Measurements from ENCODE around the gene PLXNB3.

Gene PLXNB3

DNA sequence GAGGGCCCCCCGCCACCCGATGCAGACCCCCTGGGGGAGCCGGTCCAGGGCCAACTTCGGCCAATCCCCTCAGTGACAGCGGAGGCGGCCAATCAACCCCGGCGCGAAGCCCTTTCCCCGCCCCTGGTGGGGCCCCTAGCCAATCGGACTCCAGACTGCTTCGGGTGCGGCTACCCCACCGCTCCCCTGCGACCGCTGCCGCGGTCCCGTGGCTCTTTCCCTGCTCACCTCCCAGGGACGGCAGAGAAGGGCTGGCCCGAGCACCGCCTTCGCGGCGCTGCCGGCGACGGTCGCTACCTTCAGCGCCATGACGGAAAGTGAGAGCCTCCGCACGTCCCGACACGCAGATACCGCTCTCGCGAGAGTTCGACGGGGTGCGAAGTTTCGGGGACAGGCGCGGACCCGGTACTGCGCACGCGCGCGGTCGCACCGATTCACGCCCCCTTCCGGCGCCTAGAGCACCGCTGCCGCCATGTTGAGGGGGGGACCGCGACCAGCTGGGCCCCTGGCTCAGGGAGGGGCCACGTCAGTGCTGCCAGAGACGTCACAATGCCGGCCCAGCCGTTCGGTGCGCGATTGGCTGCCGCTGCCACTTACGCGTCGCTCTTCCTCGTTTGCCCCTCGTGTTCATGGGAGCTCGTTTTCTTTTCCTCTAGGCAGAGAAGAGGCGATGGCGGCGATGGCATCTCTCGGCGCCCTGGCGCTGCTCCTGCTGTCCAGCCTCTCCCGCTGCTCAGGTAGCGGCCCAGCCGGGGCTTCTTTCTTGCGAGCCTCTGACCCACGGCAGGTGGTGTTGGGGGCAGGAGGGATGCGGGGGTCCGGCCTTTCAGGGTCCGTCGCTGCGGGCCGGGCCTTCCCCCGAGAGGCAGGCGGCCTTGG, 30.2 kb downstream of the PLXNB3 start, which contains the start of the genes IDH3G and SSR4:
IDH3G (minus strand) TSS at position 358 of the 879 bp plus-strand sequence; CDS start at position 309, 49 bp downstream.
SSR4 (plus strand) TSS at position 651 of the 879 bp plus-strand sequence; CDS start at position 671, 20 bp downstream.
- H3K9me3 ChIP-seq (ENCODE audit: control extremely low read depth in 1 of 5, control insufficient read depth in 4 of 5, insufficient read depth in 2 of 5, low read depth in 1 of 5, low read length in 4 of 5) = peaks cover 0 to 23% (median 0%) of the 10 kb centered on the region in 5 experiments
- peak within 1 kb of the TSS; percentile 85 to 91 for H3K27ac ChIP-seq (ENCODE audit: insufficient read depth in 1 of 2, low read depth in 1 of 2, low read length in 2 of 2, poor library complexity in 1 of 2, severe bottlenecking in 2 of 2)
- H3K4me3 ChIP-seq (ENCODE audit: control insufficient read depth in 1 of 7, extremely low read depth in 1 of 7, insufficient read depth in 4 of 7, low read depth in 2 of 7, low read length in 6 of 7) = peak within 1 kb of the TSS; percentile 72 to 86 (median 76)
- peaks cover 0 to 15% (median 0%) of the 10 kb centered on the region in 5 experiments for H3K27me3 ChIP-seq (replicated peaks in 2 of 5; ENCODE audit: control insufficient read depth in 4 of 5, insufficient read depth in 5 of 5, low read length in 4 of 5)
- ChIA-PET CTCF (interaction anchor here (1.3 kb wide), 1 partner anchor 9 kb away, joined by 3 read pairs; no protein-coding TSS in a partner anchor), POLR2A (interaction anchor here (0.5 to 0.8 kb wide), 2 partner anchors 14 to 151 kb away, joined by 3 to 4 read pairs; no protein-coding TSS in a partner anchor)
- peaks cover 3 to 27% (median 17%) of the 10 kb centered on the region in 4 experiments for H3K4me1 ChIP-seq (ENCODE audit: control extremely low read depth in 1 of 4, control insufficient read depth in 4 of 4, insufficient read depth in 4 of 4, low read length in 3 of 4)
- DNase-seq = peak; percentile 92 to 96 (median 96)
- WGBS (ENCODE audit: insufficient coverage) = 24% methylated on average over 71 of the region's 92 CpGs
- peaks cover 5 to 37% (median 21%) of the 10 kb centered on the region in 4 experiments for H3K36me3 ChIP-seq (ENCODE audit: control insufficient read depth in 4 of 4, insufficient read depth in 4 of 4, low read length in 3 of 4)

DNA sequence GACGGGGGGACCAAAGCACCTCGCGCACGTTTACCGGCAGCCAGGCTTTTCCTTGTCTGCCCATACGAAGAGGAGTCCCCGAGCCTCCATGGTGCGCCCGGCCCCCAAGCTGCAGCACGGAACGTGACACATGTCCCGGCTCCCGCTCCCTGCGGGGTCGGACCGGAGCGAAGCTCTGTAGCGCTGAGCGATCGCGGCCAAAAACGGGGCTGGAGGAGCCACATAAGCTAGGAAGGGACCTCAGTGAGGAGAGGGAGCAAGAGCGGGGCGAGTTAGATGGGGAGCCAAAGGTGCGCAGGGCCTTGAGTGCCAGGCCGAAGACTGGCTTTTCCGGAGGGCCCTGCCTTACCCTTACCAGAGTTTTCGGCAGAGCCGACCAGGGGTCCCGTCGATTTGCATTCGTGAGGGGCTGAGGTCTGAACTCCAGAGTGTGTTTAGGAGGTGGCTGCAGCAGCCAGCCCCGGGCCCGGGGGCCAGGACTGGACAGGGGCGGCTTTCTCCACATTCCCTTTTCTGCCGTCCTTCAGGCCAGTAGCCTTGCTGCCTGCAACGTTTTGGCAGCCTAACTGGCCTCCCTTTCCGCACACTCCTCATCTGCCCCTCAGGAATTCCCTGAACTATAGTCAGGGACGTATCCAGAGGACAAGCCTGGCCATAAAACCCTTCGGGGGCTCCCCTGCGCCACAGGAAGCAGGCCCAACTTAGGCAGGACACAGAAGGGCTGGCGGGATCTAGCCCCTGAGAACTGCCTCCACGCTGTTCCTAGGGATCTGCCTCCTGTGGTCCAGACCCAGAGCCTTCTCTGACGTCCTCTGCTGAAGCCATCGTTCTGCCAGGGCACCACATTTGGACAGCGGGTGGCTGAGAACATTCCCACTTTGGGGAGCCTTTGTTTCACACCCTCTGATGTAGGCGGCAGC, 31.1 kb downstream of the PLXNB3 start:
- POLR2A ChIA-PET = interaction anchor here (0.5 to 0.8 kb wide), 2 partner anchors 15 to 151 kb away, joined by 3 to 4 read pairs; no protein-coding TSS in a partner anchor
- CTCF ChIA-PET = interaction anchor here (1.3 kb wide), 1 partner anchor 8 kb away, joined by 3 read pairs; no protein-coding TSS in a partner anchor
- peak in 2 of 3 donors; percentile 29 to 38 for DNase-seq
- WGBS (ENCODE audit: insufficient coverage) = 38% methylated on average over 40 of the region's 47 CpGs
- H3K4me3 ChIP-seq (ENCODE audit: control insufficient read depth in 1 of 7, extremely low read depth in 1 of 7, insufficient read depth in 4 of 7, low read depth in 2 of 7, low read length in 6 of 7) = peak overlapping the region; percentile 39 to 86 (median 73)
- H3K4me1 ChIP-seq (ENCODE audit: control extremely low read depth in 1 of 4, control insufficient read depth in 4 of 4, insufficient read depth in 4 of 4, low read length in 3 of 4) = peaks cover 3 to 27% (median 17%) of the 10 kb centered on the region in 4 experiments
- peak overlapping the region; percentile 46 to 91 for H3K27ac ChIP-seq (ENCODE audit: insufficient read depth in 1 of 2, low read depth in 1 of 2, low read length in 2 of 2, poor library complexity in 1 of 2, severe bottlenecking in 2 of 2)
- H3K9me3 ChIP-seq (ENCODE audit: control extremely low read depth in 1 of 5, control insufficient read depth in 4 of 5, insufficient read depth in 2 of 5, low read depth in 1 of 5, low read length in 4 of 5) = peaks cover 0 to 23% (median 0%) of the 10 kb centered on the region in 5 experiments
- peaks cover 0 to 15% (median 0%) of the 10 kb centered on the region in 5 experiments for H3K27me3 ChIP-seq (replicated peaks in 2 of 5; ENCODE audit: control insufficient read depth in 4 of 5, insufficient read depth in 5 of 5, low read length in 4 of 5)
- H3K36me3 ChIP-seq (ENCODE audit: control insufficient read depth in 4 of 4, insufficient read depth in 4 of 4, low read length in 3 of 4) = peaks cover 0 to 30% (median 17%) of the 10 kb centered on the region in 4 experiments

DNA sequence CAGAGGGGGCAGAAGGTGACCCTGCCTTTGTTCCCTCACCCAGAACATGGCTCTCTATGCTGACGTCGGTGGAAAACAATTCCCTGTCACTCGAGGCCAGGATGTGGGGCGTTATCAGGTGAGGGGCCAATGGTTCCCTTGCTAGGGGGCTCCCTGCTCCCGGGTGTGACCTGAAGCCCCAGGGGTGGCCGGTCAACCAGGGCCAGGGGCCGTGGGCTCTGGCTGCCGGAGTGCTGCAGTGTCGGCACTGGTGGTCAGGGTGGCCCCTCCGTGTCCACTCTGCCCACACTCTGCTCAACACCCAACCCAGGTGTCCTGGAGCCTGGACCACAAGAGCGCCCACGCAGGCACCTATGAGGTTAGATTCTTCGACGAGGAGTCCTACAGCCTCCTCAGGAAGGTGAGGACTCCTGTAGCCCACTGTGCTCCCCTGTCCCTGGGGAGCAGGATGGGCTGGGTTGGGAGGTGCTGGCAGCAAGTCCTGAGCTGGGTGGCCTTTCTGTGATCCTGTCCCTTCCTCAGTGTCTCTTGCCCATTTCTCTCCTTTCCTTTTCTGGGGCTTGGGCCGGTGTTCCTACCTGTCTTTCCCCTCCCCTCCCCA, 33.5 kb downstream of the PLXNB3 start:
- no peak overlapping the region for H3K4me3 ChIP-seq (ENCODE audit: control insufficient read depth in 1 of 7, extremely low read depth in 1 of 7, insufficient read depth in 4 of 7, low read depth in 2 of 7, low read length in 6 of 7)
- H3K27me3 ChIP-seq (replicated peaks in 2 of 5; ENCODE audit: control insufficient read depth in 4 of 5, insufficient read depth in 5 of 5, low read length in 4 of 5) = peaks cover 0 to 15% (median 0%) of the 10 kb centered on the region in 5 experiments
- H3K36me3 ChIP-seq (ENCODE audit: control insufficient read depth in 4 of 4, insufficient read depth in 4 of 4, low read length in 3 of 4) = peaks cover 0 to 26% (median 15%) of the 10 kb centered on the region in 4 experiments
- 91% methylated on average over 9 of the region's 15 CpGs for WGBS (ENCODE audit: insufficient coverage)
- DNase-seq = no peak
- H3K4me1 ChIP-seq (ENCODE audit: control extremely low read depth in 1 of 4, control insufficient read depth in 4 of 4, insufficient read depth in 4 of 4, low read length in 3 of 4) = peaks cover 3 to 33% (median 24%) of the 10 kb centered on the region in 4 experiments
- no peak overlapping the region for H3K27ac ChIP-seq (ENCODE audit: insufficient read depth in 1 of 2, low read depth in 1 of 2, low read length in 2 of 2, poor library complexity in 1 of 2, severe bottlenecking in 2 of 2)
- ChIA-PET CTCF (no interaction called here), POLR2A (no interaction called here)
- peaks cover 0 to 23% (median 0%) of the 10 kb centered on the region in 5 experiments for H3K9me3 ChIP-seq (ENCODE audit: control extremely low read depth in 1 of 5, control insufficient read depth in 4 of 5, insufficient read depth in 2 of 5, low read depth in 1 of 5, low read length in 4 of 5)

GRCh38 chrX:153799326-153799725, 35.3 kb downstream of the PLXNB3 start:
- WGBS (ENCODE audit: insufficient coverage) = 100% methylated on average over 4 of the region's 5 CpGs
- no peak for DNase-seq
- H3K9me3 ChIP-seq (ENCODE audit: control extremely low read depth in 1 of 5, control insufficient read depth in 4 of 5, insufficient read depth in 2 of 5, low read depth in 1 of 5, low read length in 4 of 5) = peaks cover 0 to 20% (median 0%) of the 10 kb centered on the region in 5 experiments
- peaks cover 0 to 12% (median 0%) of the 10 kb centered on the region in 5 experiments for H3K27me3 ChIP-seq (replicated peaks in 2 of 5; ENCODE audit: control insufficient read depth in 4 of 5, insufficient read depth in 5 of 5, low read length in 4 of 5)
- no peak overlapping the region for H3K27ac ChIP-seq (ENCODE audit: insufficient read depth in 1 of 2, low read depth in 1 of 2, low read length in 2 of 2, poor library complexity in 1 of 2, severe bottlenecking in 2 of 2)
- H3K4me1 ChIP-seq (ENCODE audit: control extremely low read depth in 1 of 4, control insufficient read depth in 4 of 4, insufficient read depth in 4 of 4, low read length in 3 of 4) = peaks cover 0 to 28% (median 20%) of the 10 kb centered on the region in 4 experiments
- POLR2A ChIA-PET = no interaction called here
- CTCF ChIA-PET = interaction anchor here (1.0 kb wide), 1 partner anchor 17 kb away, joined by 3 read pairs; no protein-coding TSS in a partner anchor
- H3K36me3 ChIP-seq (ENCODE audit: control insufficient read depth in 4 of 4, insufficient read depth in 4 of 4, low read length in 3 of 4) = peaks cover 0 to 26% (median 15%) of the 10 kb centered on the region in 4 experiments
- no peak overlapping the region for H3K4me3 ChIP-seq (ENCODE audit: control insufficient read depth in 1 of 7, extremely low read depth in 1 of 7, insufficient read depth in 4 of 7, low read depth in 2 of 7, low read length in 6 of 7)

DNA sequence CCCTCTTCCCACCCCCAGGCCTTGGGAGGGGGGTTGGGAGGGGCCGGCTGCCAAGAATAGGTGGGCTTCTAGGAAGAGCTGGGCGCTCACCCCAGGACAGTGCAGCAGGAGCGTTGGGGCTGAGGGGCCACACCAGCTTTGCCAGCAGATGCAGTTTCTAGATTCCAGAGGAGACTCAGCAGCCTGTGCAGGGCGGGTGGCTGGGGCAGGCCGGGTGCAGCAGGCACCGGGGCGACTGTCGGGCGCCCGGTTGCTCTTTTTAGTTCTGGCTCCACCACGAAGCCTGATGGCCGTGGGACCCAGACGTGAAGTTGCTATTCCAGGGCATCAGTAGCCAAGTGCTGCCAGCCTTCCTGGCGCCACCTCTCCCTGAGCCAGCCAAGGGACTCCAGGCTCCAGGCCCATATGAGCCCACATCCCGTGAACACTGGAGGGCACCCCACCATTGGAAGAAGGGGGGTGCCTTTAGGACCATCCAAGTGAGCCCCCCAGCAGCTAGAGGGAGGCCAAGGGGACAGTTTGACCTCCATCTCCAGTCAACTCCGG, 36.2 kb downstream of the PLXNB3 start:
- CTCF ChIA-PET = interaction anchor here (0.6 kb wide), 1 partner anchor 9 kb away, joined by 3 read pairs; no protein-coding TSS in a partner anchor
- no peak overlapping the region for H3K4me3 ChIP-seq (ENCODE audit: control insufficient read depth in 1 of 7, extremely low read depth in 1 of 7, insufficient read depth in 4 of 7, low read depth in 2 of 7, low read length in 6 of 7)
- H3K27ac ChIP-seq (ENCODE audit: insufficient read depth in 1 of 2, low read depth in 1 of 2, low read length in 2 of 2, poor library complexity in 1 of 2, severe bottlenecking in 2 of 2) = no peak overlapping the region
- peaks cover 0 to 18% (median 0%) of the 10 kb centered on the region in 5 experiments for H3K27me3 ChIP-seq (replicated peaks in 2 of 5; ENCODE audit: control insufficient read depth in 4 of 5, insufficient read depth in 5 of 5, low read length in 4 of 5)
- POLR2A ChIA-PET = no interaction called here
- H3K36me3 ChIP-seq (ENCODE audit: control insufficient read depth in 4 of 4, insufficient read depth in 4 of 4, low read length in 3 of 4) = peaks cover 0 to 26% (median 15%) of the 10 kb centered on the region in 4 experiments
- DNase-seq = no peak
- H3K4me1 ChIP-seq (ENCODE audit: control extremely low read depth in 1 of 4, control insufficient read depth in 4 of 4, insufficient read depth in 4 of 4, low read length in 3 of 4) = peaks cover 0 to 20% (median 17%) of the 10 kb centered on the region in 4 experiments
- H3K9me3 ChIP-seq (ENCODE audit: control extremely low read depth in 1 of 5, control insufficient read depth in 4 of 5, insufficient read depth in 2 of 5, low read depth in 1 of 5, low read length in 4 of 5) = peaks cover 0 to 14% (median 0%) of the 10 kb centered on the region in 5 experiments
- WGBS (ENCODE audit: insufficient coverage) = 94% methylated on average over 10 of the region's 16 CpGs

DNA sequence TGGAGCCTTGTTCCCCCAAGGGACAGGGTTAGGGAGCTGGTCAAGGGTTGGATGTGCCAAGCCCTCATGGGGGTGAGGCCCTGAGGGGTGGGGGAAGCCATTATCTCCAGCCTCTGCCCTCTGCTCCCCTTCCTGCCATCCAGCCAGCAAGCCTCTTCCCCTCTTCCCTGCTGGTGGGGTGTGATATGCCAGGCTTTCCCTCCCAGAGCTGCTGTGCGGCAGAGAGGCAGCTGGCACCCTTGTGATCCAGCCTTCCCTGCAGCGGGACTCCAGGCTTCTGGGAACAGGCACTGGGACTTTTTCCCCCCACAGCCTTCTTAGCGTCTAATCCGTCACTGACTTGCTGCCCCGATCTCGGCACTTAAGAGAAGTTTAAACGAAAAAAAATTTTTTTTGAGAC, 36.7 kb downstream of the PLXNB3 start:
- ChIA-PET POLR2A (no interaction called here), CTCF (interaction anchor here (0.6 kb wide), 1 partner anchor 9 kb away, joined by 3 read pairs; no protein-coding TSS in a partner anchor)
- H3K4me3 ChIP-seq (ENCODE audit: control insufficient read depth in 1 of 7, extremely low read depth in 1 of 7, insufficient read depth in 4 of 7, low read depth in 2 of 7, low read length in 6 of 7) = no peak overlapping the region
- peaks cover 0 to 15% (median 12%) of the 10 kb centered on the region in 4 experiments for H3K4me1 ChIP-seq (ENCODE audit: control extremely low read depth in 1 of 4, control insufficient read depth in 4 of 4, insufficient read depth in 4 of 4, low read length in 3 of 4)
- peaks cover 0 to 14% (median 0%) of the 10 kb centered on the region in 5 experiments for H3K27me3 ChIP-seq (replicated peaks in 2 of 5; ENCODE audit: control insufficient read depth in 4 of 5, insufficient read depth in 5 of 5, low read length in 4 of 5)
- WGBS (ENCODE audit: insufficient coverage) = 93% methylated on average over 7 of the region's 7 CpGs
- H3K9me3 ChIP-seq (ENCODE audit: control extremely low read depth in 1 of 5, control insufficient read depth in 4 of 5, insufficient read depth in 2 of 5, low read depth in 1 of 5, low read length in 4 of 5) = peaks cover 0 to 14% (median 0%) of the 10 kb centered on the region in 5 experiments
- H3K27ac ChIP-seq (ENCODE audit: insufficient read depth in 1 of 2, low read depth in 1 of 2, low read length in 2 of 2, poor library complexity in 1 of 2, severe bottlenecking in 2 of 2) = no peak overlapping the region
- no peak for DNase-seq
- peaks cover 0 to 26% (median 15%) of the 10 kb centered on the region in 4 experiments for H3K36me3 ChIP-seq (ENCODE audit: control insufficient read depth in 4 of 4, insufficient read depth in 4 of 4, low read length in 3 of 4)

All from common myeloid progenitor, CD34-positive (primary cell).